ENCODE results near the gene CTTNBP2NL.
"Not testable (repeated sequence)": the region's sequence is repeated elsewhere in the genome, so short reads cannot be mapped to it uniquely, and the experiment has no call there.

CTTNBP2NL gene

GRCh38 chr1:112457241-112457640 lies 61.2 kb downstream of the CTTNBP2NL start:
- Mint-ChIP-seq H3K9me3 (no peaks in the 10 kb centered on the region), H3K27ac (no peak overlapping the region), H3K4me1 (peaks cover under 1 to 6% of the 10 kb centered on the region in 2 donors), H3K36me3 (peaks cover 13 to 22% of the 10 kb centered on the region in 2 donors), H3K4me3 (no peak overlapping the region), H3K27me3 (peaks cover 7% of the 10 kb centered on the region in 2 donors)
- DNase-seq (no peak), ATAC-seq (replicated peaks) (no peak)

- H3K4me1 Mint-ChIP-seq: peaks cover 7 to 13% of the 10 kb centered on the region in 2 donors
- H3K27me3 Mint-ChIP-seq: peaks cover 7% of the 10 kb centered on the region in 2 donors
- H3K27ac Mint-ChIP-seq: no peak overlapping the region
- ATAC-seq (replicated peaks): no peak
- no peak for DNase-seq
- H3K36me3 Mint-ChIP-seq: peaks cover 13 to 22% of the 10 kb centered on the region in 2 donors
- no peaks in the 10 kb centered on the region for H3K9me3 Mint-ChIP-seq
- no peak overlapping the region for H3K4me3 Mint-ChIP-seq
These were observed 61.9 kb downstream of the CTTNBP2NL start for GRCh38 chr1:112457955-112458354.

GRCh38 chr1:112458756-112459155 lies 62.7 kb downstream of the CTTNBP2NL start:
- peaks cover 13 to 22% of the 10 kb centered on the region in 2 donors for H3K36me3 Mint-ChIP-seq
- ATAC-seq (replicated peaks): no peak
- peaks cover 8 to 16% of the 10 kb centered on the region in 2 donors for H3K4me1 Mint-ChIP-seq
- H3K9me3 Mint-ChIP-seq: no peaks in the 10 kb centered on the region
- H3K27me3 Mint-ChIP-seq: peaks cover 7 to 9% of the 10 kb centered on the region in 2 donors
- no peak overlapping the region for H3K27ac Mint-ChIP-seq
- H3K4me3 Mint-ChIP-seq: no peak overlapping the region
- no peak for DNase-seq

- Mint-ChIP-seq H3K4me3 (no peak overlapping the region), H3K27me3 (peaks cover 14 to 15% of the 10 kb centered on the region in 2 donors), H3K27ac (no peak overlapping the region), H3K4me1 (peaks cover 15 to 21% of the 10 kb centered on the region in 2 donors), H3K36me3 (peaks cover 15% of the 10 kb centered on the region in 2 donors), H3K9me3 (no peaks in the 10 kb centered on the region)
- DNase-seq (no peak), ATAC-seq (replicated peaks) (no peak)
These were observed 64.6 kb downstream of the CTTNBP2NL start for GRCh38 chr1:112460615-112461014.

- peaks cover 9 to 10% of the 10 kb centered on the region in 2 donors for H3K36me3 Mint-ChIP-seq
- H3K27ac Mint-ChIP-seq: no peak overlapping the region
- ATAC-seq (replicated peaks) (no peak), DNase-seq (no peak)
- H3K27me3 Mint-ChIP-seq: peaks cover 14 to 15% of the 10 kb centered on the region in 2 donors
- H3K9me3 Mint-ChIP-seq: no peaks in the 10 kb centered on the region
- H3K4me1 Mint-ChIP-seq: peaks cover 23 to 28% of the 10 kb centered on the region in 2 donors
- no peak overlapping the region for H3K4me3 Mint-ChIP-seq
These were observed 65.3 kb downstream of the CTTNBP2NL start for GRCh38 chr1:112461200-112461871.

- Mint-ChIP-seq H3K9me3 (no peaks in the 10 kb centered on the region), H3K27ac (no peak overlapping the region), H3K4me1 (peaks cover 30 to 37% of the 10 kb centered on the region in 2 donors), H3K36me3 (peaks cover 0 to 1% of the 10 kb centered on the region in 2 donors), H3K4me3 (no peak overlapping the region), H3K27me3 (peaks cover 7 to 9% of the 10 kb centered on the region in 2 donors)
- DNase-seq: no peak
- ATAC-seq (replicated peaks): no peak
These were observed 66.9 kb downstream of the CTTNBP2NL start for GRCh38 chr1:112462953-112463279.

GRCh38 chr1:112464501-112464900 lies 68.5 kb downstream of the CTTNBP2NL start:
- DNase-seq (no peak), ATAC-seq (replicated peaks) (no peak)
- peak overlapping the region; percentile 31 for H3K27ac Mint-ChIP-seq
- H3K4me1 Mint-ChIP-seq: peaks cover 30 to 37% of the 10 kb centered on the region in 2 donors
- H3K36me3 Mint-ChIP-seq: peaks cover 0 to 1% of the 10 kb centered on the region in 2 donors
- H3K9me3 Mint-ChIP-seq: no peaks in the 10 kb centered on the region
- H3K27me3 Mint-ChIP-seq: peaks cover 7 to 9% of the 10 kb centered on the region in 2 donors
- no peak overlapping the region for H3K4me3 Mint-ChIP-seq

- ATAC-seq (replicated peaks): no peak
These were observed 69.1 kb downstream of the CTTNBP2NL start for GRCh38 chr1:112465122-112465521.

GRCh38 chr1:112466078-112466660 lies 70.2 kb downstream of the CTTNBP2NL start:
- DNase-seq: peak; percentile 96

More at GRCh38 chr1:112465122-112465521, 69.1 kb downstream of the CTTNBP2NL start:
- no peaks in the 10 kb centered on the region for H3K9me3 Mint-ChIP-seq
- peaks cover 30 to 37% of the 10 kb centered on the region in 2 donors for H3K4me1 Mint-ChIP-seq
- peaks cover 0 to 1% of the 10 kb centered on the region in 2 donors for H3K36me3 Mint-ChIP-seq
- peak overlapping the region; percentile 88 for H3K27ac Mint-ChIP-seq
- H3K27me3 Mint-ChIP-seq: peaks cover 7 to 9% of the 10 kb centered on the region in 2 donors
- peak overlapping the region in 1 of 2 donors; percentile 76 for H3K4me3 Mint-ChIP-seq
- no peak for DNase-seq

GRCh38 chr1:112470324-112470723 lies 74.3 kb downstream of the CTTNBP2NL start:
- H3K27ac Mint-ChIP-seq; ATAC-seq (replicated peaks); DNase-seq; H3K36me3 Mint-ChIP-seq; H3K4me3 Mint-ChIP-seq; H3K9me3 Mint-ChIP-seq: not testable (repeated sequence)
- Mint-ChIP-seq H3K4me1 (peaks cover 20 to 29% of the 10 kb centered on the region in 2 donors), H3K27me3 (peaks cover 22 to 39% of the 10 kb centered on the region in 2 donors)

More at GRCh38 chr1:112466078-112466660, 70.2 kb downstream of the CTTNBP2NL start:
- peak overlapping the region; percentile 88 for H3K27ac Mint-ChIP-seq
- H3K4me3 Mint-ChIP-seq: peak overlapping the region; percentile 76 to 77
- no peaks in the 10 kb centered on the region for H3K9me3 Mint-ChIP-seq
- H3K4me1 Mint-ChIP-seq: peaks cover 30 to 37% of the 10 kb centered on the region in 2 donors
- peaks cover 0 to 1% of the 10 kb centered on the region in 2 donors for H3K36me3 Mint-ChIP-seq
- ATAC-seq (replicated peaks): peak; percentile 98
- H3K27me3 Mint-ChIP-seq: peaks cover 9 to 13% of the 10 kb centered on the region in 2 donors

- Mint-ChIP-seq H3K9me3 (peaks cover 0 to 4% of the 10 kb centered on the region in 2 donors), H3K27me3 (peaks cover 22 to 45% of the 10 kb centered on the region in 2 donors), H3K36me3 (peaks cover 3 to 5% of the 10 kb centered on the region in 2 donors), H3K27ac (no peak overlapping the region), H3K4me1 (peaks cover 14 to 23% of the 10 kb centered on the region in 2 donors), H3K4me3 (no peak overlapping the region)
- DNase-seq: no peak
- ATAC-seq (replicated peaks): no peak
These were observed 75.0 kb downstream of the CTTNBP2NL start for GRCh38 chr1:112470966-112471365.

GRCh38 chr1:112472142-112472541 lies 76.1 kb downstream of the CTTNBP2NL start:
- Mint-ChIP-seq H3K36me3 (peaks cover 8 to 11% of the 10 kb centered on the region in 2 donors), H3K4me1 (peaks cover 3 to 11% of the 10 kb centered on the region in 2 donors), H3K9me3 (peaks cover 3 to 7% of the 10 kb centered on the region in 2 donors), H3K4me3 (no peak overlapping the region), H3K27me3 (peaks cover 22 to 54% of the 10 kb centered on the region in 2 donors), H3K27ac (no peak overlapping the region)
- DNase-seq (no peak), ATAC-seq (replicated peaks) (no peak)

GRCh38 chr1:112477550-112477949 lies 81.5 kb downstream of the CTTNBP2NL start:
- DNase-seq: no peak
- Mint-ChIP-seq H3K4me1 (peaks cover 0 to 2% of the 10 kb centered on the region in 2 donors), H3K36me3 (peaks cover 15 to 22% of the 10 kb centered on the region in 2 donors), H3K4me3 (no peak overlapping the region), H3K9me3 (peaks cover 10 to 22% of the 10 kb centered on the region in 2 donors), H3K27ac (no peak overlapping the region), H3K27me3 (peaks cover 14 to 50% of the 10 kb centered on the region in 2 donors)
- ATAC-seq (replicated peaks): no peak

GRCh38 chr1:112478314-112478713 lies 82.3 kb downstream of the CTTNBP2NL start:
- Mint-ChIP-seq H3K9me3 (peaks cover 10 to 22% of the 10 kb centered on the region in 2 donors), H3K27ac (no peak overlapping the region), H3K4me1 (no peaks in the 10 kb centered on the region), H3K27me3 (peaks cover 7 to 43% of the 10 kb centered on the region in 2 donors), H3K36me3 (peaks cover 15 to 22% of the 10 kb centered on the region in 2 donors), H3K4me3 (no peak overlapping the region)
- no peak for ATAC-seq (replicated peaks)
- no peak for DNase-seq

- H3K27ac Mint-ChIP-seq; H3K4me1 Mint-ChIP-seq; ATAC-seq (replicated peaks); H3K36me3 Mint-ChIP-seq; H3K9me3 Mint-ChIP-seq; H3K4me3 Mint-ChIP-seq; DNase-seq: not testable (repeated sequence)
- peaks cover 0 to 14% of the 10 kb centered on the region in 2 donors for H3K27me3 Mint-ChIP-seq
These were observed 90.0 kb downstream of the CTTNBP2NL start for GRCh38 chr1:112486063-112486462.

Data from stimulated activated naive B cell treated with anti-CD40 and anti-IgM and Interleukin-4, amounts not matched to agents 10 μg/mL and 1 μg/mL and 100 μg/mL, for 72 hours (primary cell).